GM19328 (cell line): ENCODE measurements around the gene RER1.

ENCODE experiments used
- ATAC-seq: cut with Tn5 transposase; IDR thresholded peaks from one replicate; pipeline ENCODE4 v1.9.1; 2021; ENCODE audit warnings: mild to moderate bottlenecking, moderate library complexity; ENCODE audit not compliant: unreplicated experiment

Gene RER1

GRCh38 chr1:2375246-2375922 is 16.3 kb upstream of the RER1 start:
- no peak for ATAC-seq

- ATAC-seq, result no peak
These were observed 15.7 kb upstream of the RER1 start for GRCh38 chr1:2375923-2376260.

GRCh38 chr1:2376261-2376741 is 15.3 kb upstream of the RER1 start:
- ATAC-seq, result no peak

- ATAC-seq, result no peak
These were observed 14.5 kb upstream of the RER1 start for GRCh38 chr1:2376931-2377672.

- ATAC-seq, result no peak
These were observed 13.7 kb upstream of the RER1 start for GRCh38 chr1:2377751-2378440.

- ATAC-seq, result no peak
These were observed 13.2 kb upstream of the RER1 start for GRCh38 chr1:2378441-2378851.

- ATAC-seq, result no peak
These were observed 12.5 kb upstream of the RER1 start for GRCh38 chr1:2378956-2379732.

- ATAC-seq, result no peak
These were observed 11.8 kb upstream of the RER1 start for GRCh38 chr1:2379733-2380404.

- ATAC-seq, result no peak
These were observed 10.6 kb upstream of the RER1 start for GRCh38 chr1:2380816-2381591.

GRCh38 chr1:2381741-2382620 is 9.7 kb upstream of the RER1 start:
- no peak for ATAC-seq

- no peak for ATAC-seq
These were observed 8.8 kb upstream of the RER1 start for GRCh38 chr1:2382621-2383361.

- ATAC-seq, result no peak
These were observed 8.1 kb upstream of the RER1 start for GRCh38 chr1:2383576-2383975.

- no peak for ATAC-seq
These were observed 7.3 kb upstream of the RER1 start for GRCh38 chr1:2384130-2384860.

- ATAC-seq, result no peak
These were observed 6.6 kb upstream of the RER1 start for GRCh38 chr1:2384941-2385481.

GRCh38 chr1:2385606-2386280 is 5.9 kb upstream of the RER1 start:
- ATAC-seq, result no peak
